ENCODE measurements around the gene CTU1.
A peak's percentile ranks its signal among the peaks of the same experiment; 100 is the strongest.

Gene CTU1

GRCh38 chr19:51098365-51099046 lies 9.7 kb downstream of the CTU1 start:
- H3K4me3 ChIP-seq (ENCODE audit: low read depth, low read length): no peak overlapping the region
- no peak for DNase-seq (ENCODE audit: low read depth)
- TF ChIP-seq CTCF (IDR thresholded peaks at IDR 0.05; ENCODE audit: insufficient read depth, low read depth, low read length, missing control alignments): no peak

GRCh38 chr19:51097796-51098195 lies 10.4 kb downstream of the CTU1 start:
- TF ChIP-seq CTCF (IDR thresholded peaks at IDR 0.05; ENCODE audit: insufficient read depth, low read depth, low read length, missing control alignments): no peak
- H3K4me3 ChIP-seq (ENCODE audit: low read depth, low read length): no peak overlapping the region
- no peak for DNase-seq (ENCODE audit: low read depth)

GRCh38 chr19:51097166-51097738 lies 11.0 kb downstream of the CTU1 start:
- peak; percentile 75 for TF ChIP-seq CTCF (IDR thresholded peaks at IDR 0.05; ENCODE audit: insufficient read depth, low read depth, low read length, missing control alignments)
- peak; percentile 72 for DNase-seq (ENCODE audit: low read depth)
- no peak overlapping the region for H3K4me3 ChIP-seq (ENCODE audit: low read depth, low read length)

- DNase-seq (ENCODE audit: low read depth): no peak
- no peak overlapping the region for H3K4me3 ChIP-seq (ENCODE audit: low read depth, low read length)
- TF ChIP-seq CTCF (IDR thresholded peaks at IDR 0.05; ENCODE audit: insufficient read depth, low read depth, low read length, missing control alignments): peak; percentile 18
Measured at GRCh38 chr19:51096473-51097165, 11.6 kb downstream of the CTU1 start.

GRCh38 chr19:51094696-51095279 lies 13.4 kb downstream of the CTU1 start:
- no peak overlapping the region for H3K4me3 ChIP-seq (ENCODE audit: low read depth, low read length)
- peak; percentile 31 for DNase-seq (ENCODE audit: low read depth)
- peak; percentile 66 for TF ChIP-seq CTCF (IDR thresholded peaks at IDR 0.05; ENCODE audit: insufficient read depth, low read depth, low read length, missing control alignments)

GRCh38 chr19:51093510-51094345 lies 14.5 kb downstream of the CTU1 start:
- no peak overlapping the region for H3K4me3 ChIP-seq (ENCODE audit: low read depth, low read length)
- TF ChIP-seq CTCF (IDR thresholded peaks at IDR 0.05; ENCODE audit: insufficient read depth, low read depth, low read length, missing control alignments): no peak
- DNase-seq (ENCODE audit: low read depth): no peak
